ENCODE measurements around the gene DUSP3. TPM values are rescaled to one million over a fixed set of nuclear protein-coding genes. Genes with fewer than 3 reads are reported as not detected.

Gene DUSP3
- total RNA-seq, 2 experiments from 2014 or later = 9.0 to 9.8 TPM

GRCh38 chr17:43771463-43771862, 7.3 kb downstream of the DUSP3 start:
- no TSS peak for BruUV-seq (replicated peaks)
- no peaks in the 10 kb centered on the region for H3K9me2 ChIP-seq (ENCODE audit: insufficient read depth, low read length)
- H3K4me3 ChIP-seq (ENCODE audit: low read depth, low read length, poor library complexity, severe bottlenecking) = no peak overlapping the region
- H3K79me2 ChIP-seq (ENCODE audit: insufficient read depth, low read depth, low read length) = no peaks in the 10 kb centered on the region
- ChIA-PET CTCF (ENCODE audit: unreplicated experiment) (no interaction called here), POLR2A (interaction anchor here (0.6 to 0.7 kb wide), 2 partner anchors 93 to 1680 kb away, joined by 3 to 4 read pairs; no protein-coding TSS in a partner anchor)
- H3K36me3 ChIP-seq (ENCODE audit: insufficient read depth, low read length) = no peaks in the 10 kb centered on the region
- no peak overlapping the region for H3K4me2 ChIP-seq (ENCODE audit: low read length)
- DNase-seq (ENCODE audit: low spot score) = no peak
- H4K20me1 ChIP-seq (ENCODE audit: insufficient read depth, low read length) = no peaks in the 10 kb centered on the region
- TF ChIP-seq EZH2phosphoT487 (IDR thresholded peaks at IDR 0.05; ENCODE audit: borderline replicate concordance, low read depth, low read length) (no peak), CTCF (conservative IDR thresholded peaks at IDR 0.05; ENCODE audit: low read length) (no peak)
- no peak overlapping the region for H2AFZ ChIP-seq (ENCODE audit: low read length)
- intact Hi-C loops (cut with micrococcal nuclease; ENCODE audit: unreplicated experiment) = no loop called here
- H3K4me1 ChIP-seq (ENCODE audit: insufficient read depth, low read length, poor library complexity, severe bottlenecking) = peaks cover 13% of the 10 kb centered on the region
- no peak overlapping the region for H3K27ac ChIP-seq (ENCODE audit: low read depth, low read length, poor library complexity, severe bottlenecking)
- H3K9me3 ChIP-seq (ENCODE audit: low read length) = no peaks in the 10 kb centered on the region

DNA sequence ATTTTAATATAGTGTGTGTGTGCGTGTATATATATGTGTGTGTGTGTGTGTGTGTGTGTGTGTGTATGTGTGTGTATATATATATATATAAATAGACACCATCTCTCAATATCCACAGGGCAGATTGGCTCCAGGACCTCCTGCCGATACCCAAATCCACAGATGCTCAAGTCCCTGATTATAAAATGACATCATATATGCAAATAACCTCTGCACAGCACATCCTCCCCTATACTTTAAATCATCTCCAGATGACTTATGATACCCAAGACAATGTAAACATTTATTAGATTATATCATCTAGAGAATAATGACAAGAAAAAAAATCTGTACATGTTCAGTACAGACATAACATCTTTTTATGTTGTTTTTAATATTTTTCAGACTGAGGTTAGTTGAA, 7.8 kb downstream of the DUSP3 start:
- Histone ChIP-seq H3K4me2 (ENCODE audit: low read length) (no peak overlapping the region), H3K4me3 (ENCODE audit: low read depth, low read length, poor library complexity, severe bottlenecking) (no peak overlapping the region), H3K9me2 (ENCODE audit: insufficient read depth, low read length) (no peaks in the 10 kb centered on the region), H4K20me1 (ENCODE audit: insufficient read depth, low read length) (no peaks in the 10 kb centered on the region), H3K4me1 (ENCODE audit: insufficient read depth, low read length, poor library complexity, severe bottlenecking) (peaks cover 13% of the 10 kb centered on the region), H3K9me3 (ENCODE audit: low read length) (no peaks in the 10 kb centered on the region), H3K27ac (ENCODE audit: low read depth, low read length, poor library complexity, severe bottlenecking) (no peak overlapping the region), H2AFZ (ENCODE audit: low read length) (no peak overlapping the region), H3K79me2 (ENCODE audit: insufficient read depth, low read depth, low read length) (no peaks in the 10 kb centered on the region), H3K36me3 (ENCODE audit: insufficient read depth, low read length) (no peaks in the 10 kb centered on the region)
- no TSS peak for BruUV-seq (replicated peaks)
- ChIA-PET POLR2A (no interaction called here), CTCF (ENCODE audit: unreplicated experiment) (no interaction called here)
- no peak for TF ChIP-seq EZH2phosphoT487 (IDR thresholded peaks at IDR 0.05; ENCODE audit: borderline replicate concordance, low read depth, low read length)
- no peak for TF ChIP-seq CTCF (conservative IDR thresholded peaks at IDR 0.05; ENCODE audit: low read length)
- intact Hi-C loops (cut with micrococcal nuclease; ENCODE audit: unreplicated experiment) = no loop called here
- no peak for DNase-seq (ENCODE audit: low spot score)

DNA sequence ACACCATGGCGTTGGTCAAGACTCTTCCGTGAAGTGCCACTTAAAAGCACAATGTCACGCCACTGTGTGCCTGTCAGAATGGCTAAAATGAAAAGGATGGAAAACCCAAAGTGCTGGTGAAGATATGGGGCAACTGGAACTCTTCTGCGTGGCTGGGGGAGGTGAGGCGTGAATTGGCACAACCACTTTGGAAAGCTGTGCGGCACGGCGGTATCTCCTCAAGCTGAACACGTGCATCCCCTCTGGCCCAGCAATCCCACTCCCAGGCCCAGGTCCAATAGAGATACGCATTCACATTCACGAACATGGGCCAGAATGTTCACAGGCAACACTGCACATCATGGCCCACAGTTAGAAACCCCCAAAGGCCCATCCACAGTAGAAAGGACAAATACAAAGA, 8.9 kb downstream of the DUSP3 start:
- Histone ChIP-seq H2AFZ (ENCODE audit: low read length) (no peak overlapping the region), H3K79me2 (ENCODE audit: insufficient read depth, low read depth, low read length) (no peaks in the 10 kb centered on the region), H3K4me3 (ENCODE audit: low read depth, low read length, poor library complexity, severe bottlenecking) (no peak overlapping the region), H3K9me2 (ENCODE audit: insufficient read depth, low read length) (no peaks in the 10 kb centered on the region), H3K27ac (ENCODE audit: low read depth, low read length, poor library complexity, severe bottlenecking) (no peak overlapping the region), H3K4me1 (ENCODE audit: insufficient read depth, low read length, poor library complexity, severe bottlenecking) (peaks cover 13% of the 10 kb centered on the region), H3K4me2 (ENCODE audit: low read length) (no peak overlapping the region), H4K20me1 (ENCODE audit: insufficient read depth, low read length) (no peaks in the 10 kb centered on the region), H3K9me3 (ENCODE audit: low read length) (no peaks in the 10 kb centered on the region), H3K36me3 (ENCODE audit: insufficient read depth, low read length) (no peaks in the 10 kb centered on the region)
- CTCF ChIA-PET (ENCODE audit: unreplicated experiment) = no interaction called here
- BruUV-seq (replicated peaks) = no TSS peak
- TF ChIP-seq EZH2phosphoT487 (IDR thresholded peaks at IDR 0.05; ENCODE audit: borderline replicate concordance, low read depth, low read length) (no peak), CTCF (conservative IDR thresholded peaks at IDR 0.05; ENCODE audit: low read length) (no peak)
- intact Hi-C loops (cut with micrococcal nuclease; ENCODE audit: unreplicated experiment) = no loop called here
- no peak for DNase-seq (ENCODE audit: low spot score)
- POLR2A ChIA-PET = no interaction called here
